ENCODE results near the gene CAPN2.
A peak's percentile ranks its signal among the peaks of the same experiment; 100 is the strongest.
"Not testable (repeated sequence)": the region's sequence is repeated elsewhere in the genome, so short reads cannot be mapped to it uniquely, and the experiment has no call there.

Gene CAPN2

DNA sequence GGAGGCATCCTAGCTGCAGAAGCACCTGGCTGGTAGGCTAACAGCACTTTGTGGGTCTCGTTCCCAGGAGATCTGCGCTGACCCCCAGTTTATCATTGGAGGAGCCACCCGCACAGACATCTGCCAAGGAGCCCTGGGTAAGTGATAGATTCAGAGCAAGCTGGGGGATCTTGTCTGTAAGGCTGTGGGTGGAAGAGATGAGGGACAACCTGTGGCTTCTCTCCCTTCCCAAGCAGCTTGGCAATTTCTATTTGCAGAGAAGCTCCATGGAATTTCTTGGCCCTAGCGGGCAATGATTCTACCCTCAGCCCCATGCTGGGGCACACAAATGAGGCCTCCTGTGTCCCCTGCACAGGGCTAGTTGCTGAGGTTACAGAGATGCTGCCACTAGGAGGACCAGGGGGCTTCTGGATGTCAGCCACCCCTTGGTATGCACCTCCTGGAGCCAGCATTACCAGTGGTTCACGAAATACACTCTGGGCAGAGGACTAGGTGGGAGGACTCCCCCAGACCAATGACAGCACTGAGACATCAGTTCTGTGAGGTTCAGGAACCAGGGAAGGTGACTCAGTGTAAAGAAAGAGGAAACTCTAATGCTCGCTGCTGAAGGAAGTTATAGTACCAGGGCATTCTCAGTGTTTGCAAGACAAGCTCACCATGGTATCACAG is 5.5 kb downstream of the CAPN2 start:
- DNase-seq, result peak; percentile 32

DNA sequence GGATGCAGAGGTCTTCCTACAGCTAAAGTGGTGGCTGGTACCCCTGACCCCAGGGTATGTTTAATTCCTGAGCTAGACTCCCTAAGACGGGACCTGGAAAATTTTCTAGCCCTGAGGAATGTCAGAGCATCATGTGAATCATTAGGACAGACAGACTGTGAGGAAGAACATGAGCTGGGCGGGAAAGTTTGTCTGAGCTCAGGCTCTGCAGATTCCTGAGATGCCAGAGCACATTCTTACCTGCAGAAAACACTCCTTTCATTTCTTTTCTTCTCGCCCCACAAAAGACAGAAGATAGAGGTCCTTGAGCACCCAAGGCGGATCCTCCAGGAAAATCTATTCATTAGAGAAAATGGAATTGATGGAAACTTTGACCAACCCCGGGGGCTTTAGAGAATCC is 6.5 kb downstream of the CAPN2 start:
- no peak for DNase-seq

DNA sequence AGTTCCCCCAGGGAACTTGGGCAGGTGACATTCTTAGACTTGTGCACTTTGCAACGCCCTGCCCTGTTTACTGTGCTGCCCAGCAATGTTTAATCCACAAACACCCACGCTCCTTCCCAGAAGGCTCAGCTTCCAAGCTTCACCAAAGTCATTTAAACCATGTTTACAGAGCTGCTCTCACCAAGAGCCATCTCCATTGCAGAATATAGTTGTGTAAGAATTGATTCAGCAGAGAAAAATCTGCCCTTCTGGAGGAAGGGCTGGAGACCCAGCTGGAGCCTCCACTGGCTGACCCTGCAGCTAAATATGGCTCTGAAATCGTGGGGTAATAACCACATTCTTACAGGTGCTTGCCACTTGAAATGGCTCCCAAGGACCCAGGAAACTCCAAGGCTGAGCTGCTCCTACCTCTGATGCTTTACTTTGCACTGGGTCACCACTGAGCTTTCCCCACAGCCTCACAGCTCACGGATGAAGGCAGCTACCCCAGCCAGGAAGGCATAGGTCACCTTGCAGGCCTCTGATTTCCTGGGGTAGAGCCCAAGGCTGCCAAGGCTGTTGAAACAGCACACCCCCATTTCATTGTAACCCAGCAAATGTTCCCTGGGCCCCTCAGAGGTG is 8.7 kb downstream of the CAPN2 start:
- DNase-seq, result no peak

DNA sequence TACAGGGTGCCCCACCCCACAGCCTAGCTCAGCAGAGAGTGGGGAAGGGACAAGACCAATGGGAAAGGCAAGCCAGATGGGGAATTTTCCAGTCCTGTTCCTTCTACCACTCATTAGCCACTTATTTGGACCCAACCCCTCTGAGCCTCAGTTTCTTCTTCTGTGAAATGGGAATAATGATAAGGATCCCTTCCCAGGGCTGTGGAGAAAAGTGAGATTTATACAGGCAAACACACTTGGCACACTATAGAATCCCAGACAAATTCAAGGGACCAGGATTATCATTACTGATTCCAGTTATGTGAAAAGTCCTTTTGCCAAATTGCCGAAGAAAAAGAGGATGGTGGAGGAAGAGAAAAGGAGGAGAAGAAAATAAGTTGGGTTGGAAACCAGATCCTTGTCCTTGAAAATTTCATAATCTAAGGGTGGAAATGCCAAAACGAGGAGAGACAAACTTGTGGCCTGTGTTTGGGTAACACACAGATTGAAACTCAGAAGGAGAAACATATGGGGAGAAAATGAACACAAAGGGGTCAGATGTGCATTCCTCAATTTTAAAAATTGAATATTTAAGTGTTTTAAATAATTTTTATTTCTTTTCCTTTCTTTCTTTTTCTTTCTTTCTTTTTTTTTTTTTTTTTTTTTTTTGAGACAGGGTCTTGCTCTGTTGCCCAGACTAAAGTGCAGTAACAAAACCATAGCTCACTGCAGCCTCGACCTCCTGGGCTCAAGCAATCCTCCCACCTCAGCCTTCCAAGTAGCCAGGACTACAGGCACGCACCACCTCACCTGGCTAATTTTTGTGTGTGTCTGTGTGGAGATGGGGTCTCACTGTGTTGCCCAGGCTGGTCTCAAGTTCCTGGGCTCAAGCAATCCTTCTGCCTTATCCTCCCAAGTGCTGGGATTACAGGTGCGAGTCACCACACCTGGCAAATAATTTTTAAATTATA is 9.6 kb downstream of the CAPN2 start:
- DNase-seq, result no peak

DNA sequence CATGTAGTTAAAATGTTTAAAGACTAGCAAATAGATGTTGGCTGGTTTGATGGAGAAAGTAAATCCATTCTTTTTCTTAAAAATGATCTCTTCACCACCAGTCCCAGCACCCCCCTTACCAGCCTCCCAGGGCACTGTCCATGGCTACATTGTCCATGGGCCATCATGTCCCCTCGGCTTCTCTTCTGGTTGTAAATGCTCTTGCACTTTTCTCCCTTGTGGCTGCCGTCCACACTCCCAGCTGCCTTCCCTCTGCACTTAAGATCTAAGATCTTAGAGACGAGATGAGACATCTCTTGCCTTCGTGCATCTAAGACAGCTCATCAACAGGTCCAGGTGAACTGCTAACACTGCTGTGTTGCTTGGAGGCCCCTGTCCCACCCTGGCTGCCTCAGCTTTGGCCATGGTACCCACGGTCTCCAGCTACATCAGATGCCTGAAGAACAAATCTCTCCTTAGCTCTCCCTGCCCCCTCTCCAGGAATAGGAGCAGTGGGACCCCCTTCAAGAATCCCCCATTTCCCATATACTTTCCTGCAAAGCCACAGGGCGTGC is 11.1 kb downstream of the CAPN2 start:
- DNase-seq, result no peak

DNA sequence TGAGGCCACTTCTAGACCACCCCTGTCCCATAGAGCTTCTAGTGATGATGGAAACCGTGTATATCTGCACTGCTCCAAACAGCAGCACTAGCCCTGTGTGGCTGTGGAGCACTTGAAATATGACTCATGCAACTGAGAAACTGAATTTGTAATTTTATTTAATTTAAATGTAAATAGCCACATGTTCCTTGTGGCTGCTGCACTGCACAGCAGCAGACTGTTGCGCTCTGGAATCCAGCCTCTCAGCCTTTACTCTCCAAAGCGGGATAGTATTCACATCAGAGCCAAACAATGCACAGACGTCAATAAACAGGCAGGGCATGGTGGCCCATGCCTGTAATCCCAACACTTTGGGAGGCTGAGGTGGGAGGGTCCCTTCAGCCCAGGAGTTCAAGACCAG is 12.0 kb downstream of the CAPN2 start:
- no peak for DNase-seq

DNA sequence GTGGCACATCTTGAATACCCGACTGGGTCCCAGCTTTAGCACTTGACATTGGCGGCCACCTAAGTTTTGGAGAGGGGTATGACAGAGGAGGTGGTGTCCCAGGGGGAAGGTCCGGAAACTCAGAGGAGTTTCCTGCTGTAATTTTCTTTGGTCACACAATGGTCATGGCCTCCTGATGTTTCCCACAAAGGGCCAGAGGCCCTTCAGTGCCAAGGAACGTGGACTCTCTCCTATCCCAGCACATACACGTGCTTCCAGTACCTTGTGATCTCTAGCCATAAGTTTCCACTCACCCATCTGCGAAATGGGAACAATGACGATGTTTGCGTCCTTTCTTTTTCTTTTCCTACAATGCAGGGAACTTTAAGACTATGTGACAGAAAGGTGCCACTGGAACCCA is 13.2 kb downstream of the CAPN2 start:
- DNase-seq, result no peak

DNA sequence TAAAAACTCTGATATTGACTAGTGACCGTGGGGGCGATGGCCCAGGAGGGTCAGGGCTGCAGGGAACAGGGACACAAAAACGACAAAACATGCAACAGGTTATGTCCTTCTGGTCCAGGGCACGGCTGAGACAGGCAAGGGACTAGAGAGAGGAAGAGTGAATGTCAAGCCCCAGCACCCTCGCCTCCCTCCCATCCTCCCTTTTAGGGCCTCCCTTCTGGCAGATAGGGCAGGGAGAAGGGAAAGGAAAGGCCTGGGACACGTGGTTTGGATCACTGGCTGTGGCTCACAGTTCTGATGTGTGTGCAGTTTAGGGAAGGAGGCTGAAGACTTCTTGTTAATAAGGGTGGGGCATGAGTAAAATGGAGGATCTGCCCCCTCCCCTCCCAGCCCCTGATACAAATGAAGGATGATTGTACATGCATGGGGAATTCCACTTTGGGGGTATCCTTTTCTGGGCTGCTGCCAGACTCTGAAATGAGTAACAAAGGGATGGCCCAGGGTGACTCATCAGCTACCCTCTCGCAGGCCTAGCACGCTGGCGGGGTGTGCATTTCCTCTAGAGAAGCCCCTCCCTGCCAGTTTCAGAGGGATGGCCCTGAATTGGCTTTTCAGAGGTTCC is 14.2 kb downstream of the CAPN2 start:
- peak; percentile 95 for DNase-seq

DNA sequence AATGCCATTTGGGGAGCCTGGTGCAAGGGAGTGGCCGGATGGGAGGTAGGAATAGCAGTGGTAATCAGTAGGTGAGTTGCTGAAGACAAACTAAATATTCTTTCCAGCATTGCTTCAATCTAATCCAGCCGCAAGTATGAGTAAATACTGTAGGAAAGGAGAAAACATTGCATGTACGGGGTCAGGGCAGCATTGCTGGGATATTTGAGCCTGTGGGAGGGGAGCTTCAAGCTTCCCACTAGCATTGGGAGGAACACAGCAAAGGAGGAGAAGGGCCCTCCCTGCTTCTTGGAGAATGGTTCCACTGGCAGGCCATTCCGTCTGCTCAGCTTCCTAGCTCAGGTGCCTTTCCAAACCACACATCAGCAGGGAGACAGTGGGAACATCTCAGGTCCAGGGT is 15.2 kb downstream of the CAPN2 start:
- no peak for DNase-seq

DNA sequence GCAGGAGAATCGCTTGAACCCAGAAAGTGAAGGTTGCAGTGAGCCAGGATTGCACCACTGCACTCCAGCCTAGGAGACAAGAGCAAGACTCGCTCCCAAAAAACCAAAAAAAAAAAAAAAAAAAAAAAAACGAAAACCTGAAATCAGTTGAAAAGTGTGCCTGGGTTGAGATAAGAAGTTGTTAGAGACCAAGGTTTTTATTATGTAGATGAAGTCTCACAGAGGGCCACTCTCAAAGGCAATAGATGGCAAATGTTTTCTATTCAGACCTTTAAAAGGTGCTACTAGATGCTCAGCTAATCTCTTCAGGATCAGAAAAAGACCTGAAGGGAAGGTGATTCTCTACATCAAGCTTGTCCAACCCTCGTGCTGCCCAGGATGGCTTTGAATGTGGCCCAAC is 17.6 kb downstream of the CAPN2 start:
- no peak for DNase-seq

DNA sequence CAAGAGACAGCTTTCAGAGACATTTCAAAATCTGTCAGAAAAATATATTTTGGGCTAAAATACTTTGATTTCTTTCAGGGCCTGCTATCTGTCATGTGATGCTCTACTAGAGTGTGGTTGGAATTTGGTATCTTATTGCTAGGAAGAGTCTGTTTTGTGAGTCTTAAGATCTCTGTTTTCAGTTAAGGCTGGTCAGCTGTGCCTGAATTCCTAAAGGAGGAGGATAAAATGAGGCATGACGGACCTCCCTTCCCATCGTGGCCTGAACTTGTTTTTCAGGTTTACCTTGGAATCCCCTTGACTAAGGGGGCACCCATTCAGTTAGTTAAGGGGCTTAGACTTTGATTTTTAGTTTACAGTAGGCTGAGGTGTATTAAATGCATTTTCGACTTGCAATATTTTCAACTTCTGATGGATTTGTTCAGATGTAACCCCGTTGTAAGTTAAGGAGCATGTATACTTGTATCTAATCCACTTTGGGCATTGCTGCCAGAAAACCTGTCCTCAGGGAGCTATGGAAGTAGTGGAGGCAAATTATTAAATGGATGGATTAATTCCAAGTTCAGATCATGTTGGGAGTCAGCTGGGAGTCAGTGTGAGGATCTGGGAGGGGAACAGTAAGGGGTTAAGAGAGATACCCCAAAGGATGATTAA is 18.3 kb downstream of the CAPN2 start:
- DNase-seq, result no peak

DNA sequence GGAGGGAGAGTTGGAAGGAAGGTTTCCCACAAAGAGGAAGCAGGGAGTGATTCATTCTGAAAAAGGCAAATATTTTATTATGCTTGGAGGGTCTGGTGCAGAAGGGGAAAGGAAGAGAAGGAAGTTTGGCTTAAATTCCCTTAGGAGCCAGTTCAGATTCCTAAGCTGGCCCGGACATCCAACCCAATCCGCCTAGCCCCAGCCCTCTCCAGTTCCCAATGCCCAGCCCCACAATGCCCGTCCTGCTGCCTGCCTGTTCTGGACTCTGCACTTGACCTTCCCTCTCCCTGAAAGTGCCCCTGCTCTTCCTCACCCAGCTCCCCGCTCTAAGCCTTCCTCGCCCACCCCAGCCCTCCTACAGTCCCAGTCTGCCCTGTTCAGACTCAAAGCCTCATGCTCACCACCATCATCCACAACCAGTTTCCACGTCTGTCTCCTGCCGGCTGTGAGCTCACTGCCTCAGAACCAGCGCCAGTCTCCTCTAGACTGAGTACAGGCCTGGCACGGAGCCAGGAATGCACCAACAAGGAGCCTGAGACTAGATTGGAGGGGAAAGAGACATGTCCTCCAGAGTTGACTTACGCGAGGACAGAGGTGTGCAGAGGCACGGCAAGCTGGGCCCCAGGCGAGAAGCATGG is 18.9 kb downstream of the CAPN2 start:
- no peak for DNase-seq

DNA sequence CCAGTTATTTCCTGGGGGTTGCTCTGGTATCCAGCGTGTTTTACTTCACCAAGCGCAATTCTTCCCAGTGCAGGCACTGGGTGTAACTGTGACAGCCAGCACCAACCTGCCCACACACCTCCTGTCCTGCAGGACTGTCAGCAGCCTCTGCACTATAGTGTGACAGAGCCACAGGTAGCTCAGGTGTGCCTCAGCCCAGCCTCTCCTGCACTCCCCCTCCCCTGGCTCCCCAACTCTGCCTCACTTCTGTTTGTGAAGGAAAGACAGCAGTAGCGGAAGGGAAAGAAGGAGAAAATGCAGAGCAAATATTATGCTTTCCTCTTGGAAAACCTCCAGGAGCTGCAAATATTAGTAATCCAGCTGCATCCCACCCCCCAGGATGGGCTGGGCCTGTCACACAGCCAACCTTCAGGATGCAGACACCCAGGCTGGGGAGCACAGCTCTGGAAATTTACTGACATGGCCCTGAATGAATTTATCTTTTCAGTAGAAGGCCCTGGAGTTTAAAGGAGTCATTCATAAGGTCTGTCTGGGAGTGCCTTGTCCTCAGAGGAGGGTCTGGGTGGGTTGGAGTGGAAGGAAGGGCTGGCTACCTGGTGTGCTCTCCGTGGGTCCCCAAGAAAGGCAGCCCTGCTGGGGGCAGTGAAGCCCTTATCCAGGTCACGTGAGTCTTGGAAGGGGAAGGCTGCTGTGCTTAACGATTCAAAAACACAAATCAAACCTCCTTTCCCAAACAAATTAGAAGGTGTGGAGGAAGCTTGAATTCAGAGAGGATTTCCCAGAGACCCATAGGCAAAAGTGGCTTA is 20.9 kb downstream of the CAPN2 start:
- DNase-seq, result no peak

DNA sequence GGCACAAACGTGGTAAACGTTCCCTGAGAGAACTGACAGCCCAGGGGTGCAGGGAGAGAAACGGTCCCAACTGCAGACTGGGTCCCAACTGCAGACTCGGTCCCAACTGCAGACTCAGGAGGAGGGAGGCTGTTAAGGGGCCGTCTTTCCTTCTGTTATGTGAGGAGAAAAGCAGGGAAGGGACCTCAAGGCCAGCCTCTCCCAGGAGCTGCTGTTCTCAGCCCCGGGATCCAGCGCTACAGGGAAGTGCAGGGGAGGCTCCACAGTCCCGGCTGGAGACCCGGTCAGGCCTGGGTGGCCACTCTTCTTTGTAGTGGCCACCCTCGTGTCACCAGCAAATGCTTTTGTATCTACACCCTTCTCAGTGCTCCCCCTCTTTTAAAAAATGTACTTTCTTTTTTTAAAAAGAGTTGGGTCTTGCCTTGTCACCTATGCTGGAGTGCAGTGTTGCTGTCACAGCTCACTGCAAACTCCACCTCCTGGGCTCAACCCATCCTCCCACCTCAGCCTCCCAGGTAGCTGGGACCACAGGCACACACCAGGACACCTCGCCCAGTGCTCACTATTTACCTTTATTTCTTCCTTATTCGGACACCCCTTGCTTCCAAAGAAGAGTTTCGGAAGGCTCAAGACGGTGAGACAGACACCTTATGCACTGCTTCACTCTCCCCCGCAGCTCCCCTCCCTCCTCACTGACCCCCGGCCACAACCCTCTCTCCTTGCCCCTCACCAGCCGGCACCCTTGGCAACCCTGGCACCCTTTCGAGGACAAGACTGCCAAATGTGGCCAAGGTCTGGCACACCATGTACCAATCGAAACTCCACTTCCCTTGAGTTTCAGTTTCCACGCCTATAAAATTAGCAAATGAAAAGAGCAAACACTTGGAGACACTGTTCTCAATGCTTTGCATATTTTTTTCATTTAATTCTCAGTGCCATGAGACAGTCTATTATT is 21.8 kb downstream of the CAPN2 start:
- DNase-seq, result no peak

DNA sequence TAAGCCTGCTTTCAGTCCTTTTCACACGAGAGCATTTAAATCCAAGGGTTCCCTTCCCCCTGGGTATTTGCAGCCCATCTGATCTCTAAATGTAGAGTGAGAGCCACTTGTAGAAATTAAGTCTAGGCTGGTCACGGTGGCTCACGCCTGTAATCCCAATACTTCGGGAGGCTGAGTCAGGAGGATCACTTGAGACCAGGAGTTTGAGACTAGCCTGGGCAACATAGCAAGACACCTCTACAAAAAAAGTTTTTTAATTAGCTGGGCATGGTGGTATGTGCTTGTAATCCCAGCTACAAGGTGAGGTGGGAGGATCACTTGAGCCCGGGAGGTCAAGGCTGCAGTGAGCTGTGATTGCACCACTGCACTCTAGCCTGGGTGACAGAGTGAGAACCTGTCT is 24.3 kb downstream of the CAPN2 start:
- not testable (repeated sequence) for DNase-seq

DNA sequence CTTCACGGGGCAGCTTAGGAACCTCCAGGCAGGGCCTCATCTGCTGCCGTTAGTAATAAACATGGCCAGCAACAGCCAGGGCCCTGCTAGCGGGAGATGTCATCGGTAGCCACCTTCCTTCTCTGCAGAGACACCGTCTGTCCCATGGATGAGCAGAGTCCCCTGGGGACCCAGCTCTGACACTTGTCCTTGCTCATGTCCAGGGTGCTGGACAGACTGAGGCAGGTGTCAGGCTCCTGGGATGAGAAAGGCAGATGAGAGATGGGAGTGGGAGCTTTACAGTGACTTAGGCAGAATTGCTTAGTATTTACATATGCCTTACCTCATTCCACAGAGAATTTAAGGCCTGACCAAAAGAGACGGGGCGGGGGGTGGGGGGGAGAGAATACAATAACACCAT is 25.0 kb downstream of the CAPN2 start:
- no peak for DNase-seq

DNA sequence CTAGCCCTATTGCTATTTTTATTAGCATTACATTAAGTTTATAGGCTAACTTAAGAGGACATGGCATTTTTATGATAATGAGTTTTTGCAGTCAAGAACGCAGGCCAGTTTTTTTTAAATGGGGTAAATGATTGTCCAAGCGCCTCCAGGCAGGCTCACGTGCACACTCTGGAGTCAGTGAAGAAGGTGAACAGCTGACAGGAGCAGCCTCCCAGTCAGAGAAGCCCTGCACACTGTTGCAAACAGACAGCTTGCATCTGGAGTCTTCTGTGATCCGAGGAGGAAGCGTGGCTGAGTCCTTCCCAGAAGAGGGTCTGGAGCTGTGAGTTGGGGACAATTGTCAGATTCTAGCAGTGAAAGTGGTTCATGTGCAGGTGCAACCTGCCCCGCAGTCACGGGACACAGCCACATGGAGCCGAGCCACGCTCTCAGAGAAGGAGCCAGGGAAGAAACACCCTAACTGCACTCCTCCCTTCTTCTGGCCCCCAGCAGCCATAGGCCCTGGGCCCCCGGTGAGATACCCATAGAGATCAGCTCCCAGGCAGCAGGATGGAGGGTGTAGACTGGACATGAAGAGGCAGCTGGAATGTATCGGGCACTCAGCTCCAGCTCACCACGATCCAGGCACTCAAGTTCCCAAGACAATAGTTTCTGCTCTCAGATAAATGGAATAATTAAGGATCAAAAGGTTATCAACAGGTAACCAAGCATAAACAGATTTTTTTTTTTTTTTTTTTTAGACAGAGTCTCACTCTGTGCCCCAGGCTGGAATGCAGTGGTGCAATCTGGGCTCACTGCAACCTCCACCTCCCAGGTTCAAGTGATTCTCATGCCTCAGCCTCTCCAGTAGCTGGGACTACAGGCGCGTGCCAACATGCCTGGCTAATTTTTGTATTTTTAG is 26.4 kb downstream of the CAPN2 start:
- DNase-seq, result no peak

DNA sequence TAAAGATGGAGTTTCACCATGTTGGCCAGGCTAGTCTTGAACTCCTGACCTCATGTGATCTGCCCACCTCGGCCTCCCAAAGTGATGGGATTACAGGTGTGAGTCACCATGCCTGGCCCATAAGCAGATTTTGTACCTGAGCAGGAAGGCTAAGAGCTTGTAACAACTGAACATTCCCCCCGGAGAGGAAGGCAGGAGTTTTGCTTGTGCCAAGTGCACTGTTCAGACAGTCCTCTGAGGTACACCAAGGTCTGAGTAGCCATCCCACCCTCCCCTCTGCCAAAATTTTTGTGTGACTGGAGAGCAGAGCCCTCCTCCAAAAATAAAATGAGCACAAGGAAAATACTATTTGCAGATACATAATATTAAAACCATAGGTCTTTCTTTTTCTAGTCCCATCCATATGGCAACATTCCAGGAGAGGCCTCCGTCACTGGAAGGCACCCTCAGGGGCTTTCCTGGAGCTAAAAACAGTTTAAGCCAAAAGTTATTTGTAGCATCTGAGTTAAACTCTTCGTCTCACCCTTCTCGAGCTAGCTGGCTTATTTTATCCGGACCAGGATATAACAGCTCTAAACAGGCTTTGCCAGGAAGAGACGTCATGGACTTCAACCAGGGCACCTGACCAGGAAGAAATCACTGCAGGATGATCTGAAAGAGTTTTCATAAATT is 27.2 kb downstream of the CAPN2 start:
- DNase-seq, result no peak
